GM12872 (cell line): ENCODE results near the gene AANAT.

Experiments used
- TF ChIP-seq, protein P1 (sequence below): IDR thresholded peaks from 3 replicates; pipeline ENCODE4 v1.5.1; 2011; ENCODE audit warnings: low read depth, mild to moderate bottlenecking, low read length, moderate library complexity; ENCODE audit not compliant: insufficient read depth

Gene AANAT

DNA sequence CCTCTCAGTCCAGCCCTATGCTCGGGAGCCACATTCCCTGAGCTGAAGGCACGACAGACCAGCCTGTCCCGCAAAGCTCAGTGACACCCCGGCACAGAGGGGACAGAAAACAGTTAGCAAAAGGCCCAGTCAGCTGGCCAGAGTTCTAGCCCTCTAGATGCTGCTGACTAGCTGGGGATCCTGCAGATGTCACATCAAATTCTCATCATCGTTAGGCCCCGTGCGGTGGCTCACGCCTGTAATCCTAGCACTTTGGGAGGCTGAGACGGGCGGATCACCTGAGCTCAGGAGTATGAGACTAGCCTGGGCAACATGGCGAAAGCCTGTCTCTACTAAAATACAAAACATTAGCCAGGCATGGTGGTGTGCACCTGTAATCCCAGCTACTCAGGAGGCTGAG is 31.7 kb upstream of the AANAT start:
- TF ChIP-seq, protein P1, sequence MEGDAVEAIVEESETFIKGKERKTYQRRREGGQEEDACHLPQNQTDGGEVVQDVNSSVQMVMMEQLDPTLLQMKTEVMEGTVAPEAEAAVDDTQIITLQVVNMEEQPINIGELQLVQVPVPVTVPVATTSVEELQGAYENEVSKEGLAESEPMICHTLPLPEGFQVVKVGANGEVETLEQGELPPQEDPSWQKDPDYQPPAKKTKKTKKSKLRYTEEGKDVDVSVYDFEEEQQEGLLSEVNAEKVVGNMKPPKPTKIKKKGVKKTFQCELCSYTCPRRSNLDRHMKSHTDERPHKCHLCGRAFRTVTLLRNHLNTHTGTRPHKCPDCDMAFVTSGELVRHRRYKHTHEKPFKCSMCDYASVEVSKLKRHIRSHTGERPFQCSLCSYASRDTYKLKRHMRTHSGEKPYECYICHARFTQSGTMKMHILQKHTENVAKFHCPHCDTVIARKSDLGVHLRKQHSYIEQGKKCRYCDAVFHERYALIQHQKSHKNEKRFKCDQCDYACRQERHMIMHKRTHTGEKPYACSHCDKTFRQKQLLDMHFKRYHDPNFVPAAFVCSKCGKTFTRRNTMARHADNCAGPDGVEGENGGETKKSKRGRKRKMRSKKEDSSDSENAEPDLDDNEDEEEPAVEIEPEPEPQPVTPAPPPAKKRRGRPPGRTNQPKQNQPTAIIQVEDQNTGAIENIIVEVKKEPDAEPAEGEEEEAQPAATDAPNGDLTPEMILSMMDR, result no peak

DNA sequence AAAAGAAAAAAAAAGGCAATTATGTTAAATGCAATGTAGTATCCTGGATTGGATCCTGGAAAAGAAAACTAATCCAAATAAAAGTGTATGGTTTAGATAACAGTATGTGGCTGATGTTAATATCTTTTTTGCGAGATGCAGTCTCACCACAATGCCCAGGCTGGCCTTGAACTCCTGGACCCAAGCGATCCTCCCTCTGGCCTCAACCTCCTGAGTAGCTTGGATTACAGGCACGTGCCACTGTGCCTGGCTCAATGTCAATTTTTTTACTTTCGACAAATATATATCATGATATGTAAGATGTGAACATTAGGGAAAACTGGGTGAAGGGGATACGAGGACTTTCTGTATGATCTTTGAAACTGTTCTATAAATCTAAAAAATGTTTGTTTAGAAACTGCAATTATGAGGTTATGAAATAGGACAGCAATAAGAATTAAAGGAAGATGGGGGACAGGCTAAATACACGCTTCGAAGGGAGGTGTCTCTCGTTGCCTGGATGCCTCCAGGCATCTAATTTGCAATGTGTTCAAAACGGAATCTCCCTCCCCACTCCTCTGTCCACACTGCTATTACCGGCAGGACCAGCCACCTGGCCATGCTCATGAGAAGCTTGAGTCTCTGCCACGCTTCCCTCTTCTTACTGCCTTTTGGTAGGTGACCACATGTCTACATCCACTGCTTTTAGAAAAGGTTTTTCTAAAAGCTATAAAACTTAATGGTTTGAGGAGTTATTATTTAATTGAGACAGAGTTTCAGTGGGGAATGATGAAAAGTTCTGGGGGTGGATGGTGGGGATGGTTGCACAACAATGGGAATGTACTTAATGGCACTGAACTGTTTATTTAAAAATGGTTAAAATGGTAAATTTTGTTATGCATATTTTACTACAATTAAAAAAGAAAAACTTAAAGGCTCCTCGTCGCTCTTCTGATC is 29.7 kb upstream of the AANAT start:
- TF ChIP-seq, protein P1, result no peak

DNA sequence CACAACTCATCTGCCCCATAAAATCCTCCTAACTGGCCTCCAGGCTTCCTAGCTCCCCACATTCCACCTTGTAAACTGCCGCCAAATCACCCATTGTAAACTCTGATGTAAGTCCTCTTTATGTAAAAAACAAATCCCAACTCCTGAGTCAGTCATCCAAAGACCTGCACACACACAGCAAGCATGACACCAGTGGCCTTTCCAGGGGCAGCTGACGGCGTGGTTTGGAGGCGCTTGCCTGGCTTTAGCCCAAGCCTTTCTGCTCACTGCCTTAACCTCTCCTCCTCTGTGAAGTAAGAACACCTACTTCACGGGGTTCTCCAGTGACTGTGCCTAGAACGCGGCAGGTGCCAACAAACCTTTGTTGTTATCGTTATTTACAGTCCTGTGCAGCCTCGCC is 28.5 kb upstream of the AANAT start:
- TF ChIP-seq, protein P1, result no peak

DNA sequence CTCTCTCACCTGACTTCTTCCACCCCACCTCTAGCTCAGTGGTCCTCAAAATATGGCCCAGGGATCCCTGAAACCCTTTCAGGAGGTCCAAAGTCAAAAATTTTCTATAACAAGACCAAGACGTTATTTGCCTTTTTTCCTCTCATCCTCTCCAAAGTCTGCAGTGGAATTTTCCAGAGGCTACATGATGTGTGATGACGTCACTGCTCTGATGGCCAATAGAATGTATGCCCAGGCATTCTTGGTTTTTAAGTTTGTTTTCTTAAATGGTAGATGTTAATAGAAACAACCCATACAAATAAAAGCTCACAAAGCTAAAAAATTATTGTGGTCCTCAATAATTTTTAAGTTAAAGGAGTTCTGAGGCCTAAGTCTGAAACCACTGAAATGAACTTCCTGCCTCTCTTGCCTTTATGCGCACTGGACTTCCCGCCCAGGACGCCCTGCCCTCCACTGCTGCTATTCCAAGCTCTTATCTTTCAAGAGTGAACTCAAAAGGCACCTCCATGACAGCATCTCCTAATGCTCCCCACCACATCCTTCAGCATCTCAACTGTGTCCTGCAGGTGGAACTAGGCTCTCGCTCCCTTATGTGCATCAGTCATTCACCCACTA is 28.0 kb upstream of the AANAT start:
- TF ChIP-seq, protein P1, result no peak

DNA sequence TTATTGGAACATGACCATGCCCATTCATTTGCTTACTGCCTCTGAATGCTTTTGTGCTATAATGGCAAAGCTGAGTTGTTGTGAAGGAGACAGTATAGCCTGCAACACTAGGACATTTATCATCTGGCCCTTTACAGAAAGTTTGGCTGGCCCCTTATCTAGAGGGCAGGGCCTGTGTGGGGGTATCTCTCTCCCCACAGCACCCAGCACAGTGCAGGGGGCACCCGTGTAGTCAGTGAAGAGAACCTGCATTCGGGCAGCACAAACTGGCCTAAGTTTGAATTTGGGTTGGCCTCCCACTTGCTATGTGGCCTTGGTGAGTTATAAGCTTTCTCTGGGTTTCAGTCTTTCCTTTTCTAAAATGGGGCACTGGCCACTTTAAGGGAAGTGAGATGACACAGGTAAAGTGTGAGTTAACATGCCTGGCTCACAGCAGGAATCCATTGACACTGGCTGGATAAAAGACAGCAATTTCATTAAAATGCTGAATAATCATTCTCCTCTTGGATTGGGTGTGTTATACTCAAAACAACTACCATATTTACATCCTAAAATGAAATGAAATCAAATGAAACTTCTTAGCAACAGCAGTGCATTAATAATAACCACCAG is 26.5 kb upstream of the AANAT start:
- TF ChIP-seq, protein P1, result no peak

DNA sequence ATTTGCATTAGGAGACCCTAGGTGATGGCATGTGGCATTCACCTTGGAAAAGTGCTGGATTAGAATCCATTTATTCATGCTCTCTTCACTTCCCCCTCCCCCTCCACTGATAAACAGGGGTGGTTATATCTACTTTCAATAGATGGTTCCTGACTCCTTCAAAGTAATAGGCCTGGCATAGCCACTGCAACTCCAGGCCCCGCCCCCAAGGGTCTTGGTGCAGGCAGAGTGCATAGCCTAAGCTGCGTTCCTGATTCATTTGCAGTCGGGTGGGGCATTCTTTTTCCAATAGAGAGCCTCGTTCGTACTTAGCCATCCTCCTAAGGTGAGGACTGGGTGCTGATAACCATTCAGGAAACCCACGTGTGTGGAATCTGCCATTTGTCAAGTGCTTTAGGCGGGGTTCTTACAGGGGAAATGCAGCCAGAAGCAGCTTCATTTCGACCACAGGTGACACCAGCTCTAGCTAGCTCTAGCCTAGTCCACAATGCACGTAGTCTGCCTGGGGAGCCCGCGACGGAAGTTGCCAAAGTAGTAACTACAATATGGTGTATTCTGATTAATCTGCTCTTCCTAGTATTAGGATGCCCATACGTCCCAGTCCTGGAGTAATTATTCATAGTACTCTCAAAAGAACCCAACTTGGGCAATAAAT is 25.6 kb upstream of the AANAT start:
- TF ChIP-seq, protein P1, result no peak
